Lung (tissue), 12 donors: ENCODE results near the gene FGD5. TPM values are rescaled to one million over a fixed set of nuclear protein-coding genes. Genes with fewer than 3 reads are reported as not detected.

ENCODE experiments used
- ATAC-seq: fragments of 200-7000 bp; cut with Tn5 transposase; one replicate; pipeline ENCODE4 v1.9.1; 2020; ENCODE audit warnings: moderate number of reproducible peaks; ENCODE audit not compliant: insufficient read depth, low FRiP score
- DNase-seq, 3 donors: peaks; one replicate each; pipeline ENCODE4 v3.0.0-alpha.2; 2013 to 2017
- H3K27ac ChIP-seq, 2 donors: one replicate each; pipeline ENCODE4 v1.5.1; 2013; ENCODE audit warnings: mild to moderate bottlenecking in 2 of 2, moderate library complexity in 2 of 2, control low read depth in 1 of 2, inconsistent platforms in 1 of 2, low read depth in 1 of 2, low read length in 1 of 2
- H3K27me3 ChIP-seq, 3 donors: one replicate each; pipeline ENCODE4 v1.5.1; 2013; ENCODE audit warnings: low read length in 2 of 3; ENCODE audit not compliant: control insufficient read depth in 3 of 3, insufficient read depth in 3 of 3
- H3K36me3 ChIP-seq, 4 donors: one replicate each; pipeline ENCODE4 v1.5.1; 2013; ENCODE audit warnings: low read length in 4 of 4, mild to moderate bottlenecking in 1 of 4, moderate library complexity in 1 of 4; ENCODE audit not compliant: control insufficient read depth in 4 of 4, insufficient read depth in 4 of 4
- H3K4me1 ChIP-seq, 5 donors: one replicate each; pipeline ENCODE4 v1.5.1; 2013; ENCODE audit warnings: low read length in 5 of 5, mild to moderate bottlenecking in 2 of 5, moderate library complexity in 1 of 5; ENCODE audit not compliant: control insufficient read depth in 5 of 5, insufficient read depth in 5 of 5
- H3K4me3 ChIP-seq: one replicate; pipeline ENCODE4 v1.5.1; 2013; ENCODE audit warnings: mild to moderate bottlenecking, control low read depth, moderate library complexity
- H3K9ac ChIP-seq, 2 donors: one replicate each; pipeline ENCODE4 v1.5.1; 2013; ENCODE audit warnings: low read length in 2 of 2, control low read depth in 1 of 2; ENCODE audit not compliant: insufficient read depth in 1 of 2
- H3K9me3 ChIP-seq, 4 donors: one replicate each; pipeline ENCODE4 v1.5.1; 2013; ENCODE audit warnings: low read length in 3 of 4, mild to moderate bottlenecking in 1 of 4, moderate library complexity in 1 of 4; ENCODE audit not compliant: control insufficient read depth in 4 of 4, insufficient read depth in 3 of 4
- CTCF ChIP-seq: IDR thresholded peaks from 2 replicates; pipeline ENCODE4 v1.5.1; 2012; ENCODE audit warnings: mild to moderate bottlenecking; ENCODE audit errors: control extremely low read depth, extremely low read depth
- WGBS, 2 donors: extraction: QIAGEN DNeasy Blood & Tissue Kit; methylation state at CpG; one replicate each; pipeline ENCODE4 v1.1.7; 2013; 5-methylcytosine and 5-hydroxymethylcytosine counted together
- polyA plus RNA-seq, 2 donors: library from polyadenylated mRNA; stranded (reverse); fragments of 200-250 nt; gene quantifications; one replicate each; pipeline ENCODE4 v1.2.1, GENCODE V29; 2013
- total RNA-seq, 2 donors: library from RNA; depleted of rRNA in 1 of 2; stranded (reverse); fragments of >200 nt in 1 of 2; gene quantifications; one replicate each; pipeline ENCODE4 v1.2.1, GENCODE V29; 2014 to 2021
- donor health status: control.
- donor health status: control.
- donor health status: Bipolar disorder and iron deficiency.
- donor health status: healthy.
- donor health status: DM: yes; HTN: yes; CAD: no.

The FGD5 gene
- total and polyA plus RNA-seq, 4 donors = 14.6 to 58.5 (median 32.2) TPM

- DNase-seq = no peak
- peak overlapping the region in 1 of 2 donors; percentile 78 for H3K27ac ChIP-seq
- peaks cover 0 to 25% (median 9%) of the 10 kb centered on the region in 5 donors for H3K4me1 ChIP-seq
- H3K9ac ChIP-seq = no peak overlapping the region
- WGBS, 2 donors = 78 to 85% methylated on average over 4 of the region's 4 CpGs
- no peak overlapping the region for H3K4me3 ChIP-seq
- no peaks in the 10 kb centered on the region for H3K27me3 ChIP-seq
- no peak for ATAC-seq
- peaks cover 0 to 7% (median 2%) of the 10 kb centered on the region in 4 donors for H3K36me3 ChIP-seq
- peaks cover 0 to 1% (median 0%) of the 10 kb centered on the region in 4 donors for H3K9me3 ChIP-seq
- no peak for TF ChIP-seq CTCF
Measured at GRCh38 chr3:14862303-14862660, 43.5 kb downstream of the FGD5 start.

DNA sequence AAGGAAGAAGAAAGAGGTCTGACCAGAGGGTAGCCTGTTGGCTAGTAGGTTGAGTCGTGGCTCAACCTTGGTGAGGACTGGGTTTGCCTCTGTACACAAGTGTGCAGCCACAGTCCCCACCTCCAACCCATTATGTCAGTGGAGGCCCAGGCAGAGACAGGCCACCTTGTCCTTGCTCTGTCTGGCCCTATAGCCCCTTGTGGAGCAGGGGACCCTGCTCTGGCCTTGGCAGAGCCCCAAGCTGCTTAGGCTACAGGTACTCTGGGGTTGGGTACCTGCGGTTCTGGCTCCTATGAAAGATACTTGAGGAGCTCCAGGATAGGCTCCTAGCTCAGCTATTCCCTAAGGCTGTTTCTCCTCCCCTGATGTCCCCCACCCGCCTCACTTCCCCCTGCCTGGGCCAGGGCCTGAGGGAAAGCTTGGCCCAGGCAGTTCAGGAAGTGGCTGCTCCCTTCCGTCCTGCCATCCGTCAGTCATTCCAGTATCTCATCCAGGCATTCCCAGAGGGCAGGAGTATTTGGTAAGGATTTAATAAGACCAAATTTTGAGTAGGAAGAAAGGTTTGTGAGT lies 44.0 kb downstream of the FGD5 start:
- peak overlapping the region in 1 of 2 donors; percentile 78 for H3K27ac ChIP-seq

DNA sequence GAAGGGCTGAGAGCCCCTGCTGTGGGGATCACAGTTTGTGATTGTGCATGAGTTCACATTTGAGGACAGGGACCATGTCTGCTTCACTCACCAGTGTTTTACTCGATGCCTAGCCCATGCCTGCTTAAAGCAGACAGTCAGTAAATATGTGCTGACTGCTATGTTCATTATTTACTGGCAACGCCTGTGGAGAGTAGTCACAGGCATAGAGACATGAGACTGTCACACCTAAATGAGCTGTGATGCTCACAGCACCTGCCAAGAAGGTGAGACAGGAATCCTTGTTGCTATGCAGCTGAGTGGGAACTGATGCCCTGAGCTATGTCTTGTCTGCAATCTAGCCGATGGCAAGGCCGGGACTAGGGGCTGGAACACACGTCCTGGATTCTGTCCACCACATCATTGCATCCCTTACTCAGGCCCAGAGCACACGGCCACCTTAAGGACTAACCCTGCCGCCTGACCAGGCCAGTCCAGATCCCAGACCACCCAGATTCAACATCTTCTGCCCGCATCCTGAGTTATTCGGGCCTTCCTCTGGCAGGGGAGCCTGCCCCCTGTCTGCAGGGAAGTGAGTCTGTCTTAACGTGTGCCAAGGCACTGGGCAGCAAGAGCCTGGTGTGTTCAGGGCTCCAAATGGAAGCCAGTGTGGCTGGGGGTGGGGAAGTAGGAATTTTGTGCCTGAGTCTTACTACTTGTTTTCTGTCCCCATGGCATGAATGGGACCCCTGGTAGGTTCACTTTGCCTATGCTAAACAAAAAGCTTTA lies 44.8 kb downstream of the FGD5 start:
- H3K4me3 ChIP-seq = no peak overlapping the region
- H3K4me1 ChIP-seq = peaks cover 0 to 27% (median 9%) of the 10 kb centered on the region in 5 donors
- WGBS, 2 donors = 57 to 70% methylated on average over 10 of the region's 10 CpGs
- peaks cover 0 to 11% (median 2%) of the 10 kb centered on the region in 4 donors for H3K36me3 ChIP-seq
- DNase-seq (peak in 1 of 3 donors; percentile 22), ATAC-seq (no peak)
- TF ChIP-seq CTCF = no peak
- H3K9ac ChIP-seq = no peak overlapping the region
- H3K27me3 ChIP-seq = no peaks in the 10 kb centered on the region
- H3K9me3 ChIP-seq = no peaks in the 10 kb centered on the region
- H3K27ac ChIP-seq = peak overlapping the region in 1 of 2 donors; percentile 76

More for the DNA sequence above, 44.0 kb downstream of the FGD5 start:
- TF ChIP-seq CTCF = no peak
- Histone ChIP-seq H3K4me1 (peaks cover 0 to 25% (median 9%) of the 10 kb centered on the region in 5 donors), H3K4me3 (no peak overlapping the region), H3K9me3 (no peaks in the 10 kb centered on the region), H3K9ac (no peak overlapping the region), H3K36me3 (peaks cover 0 to 7% (median 2%) of the 10 kb centered on the region in 4 donors), H3K27me3 (no peaks in the 10 kb centered on the region)
- whole genome bisulfite sequencing, 2 donors = 50 to 77% methylated on average over 5 of the region's 5 CpGs
- ATAC-seq (no peak), DNase-seq (no peak)
